K562 treated with DMSO at 1 percent for 24 hours (cell line): Measurements from ENCODE around the gene SELENOT. TPM values are rescaled to one million over a fixed set of nuclear protein-coding genes. Genes with fewer than 3 reads are reported as not detected.

Experiments
- total RNA-seq: library from RNA; unstranded; fragments of 300-600 nt; gene quantifications from 2 replicates; pipeline ENCODE4 v1.2.3, GENCODE V29; 2022; ENCODE audit warnings: low read depth; ENCODE audit not compliant: insufficient read depth

The SELENOT gene, protein sequence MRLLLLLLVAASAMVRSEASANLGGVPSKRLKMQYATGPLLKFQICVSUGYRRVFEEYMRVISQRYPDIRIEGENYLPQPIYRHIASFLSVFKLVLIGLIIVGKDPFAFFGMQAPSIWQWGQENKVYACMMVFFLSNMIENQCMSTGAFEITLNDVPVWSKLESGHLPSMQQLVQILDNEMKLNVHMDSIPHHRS
- 31.0 and 33.7 TPM in 2 replicates for total RNA-seq

DNA sequence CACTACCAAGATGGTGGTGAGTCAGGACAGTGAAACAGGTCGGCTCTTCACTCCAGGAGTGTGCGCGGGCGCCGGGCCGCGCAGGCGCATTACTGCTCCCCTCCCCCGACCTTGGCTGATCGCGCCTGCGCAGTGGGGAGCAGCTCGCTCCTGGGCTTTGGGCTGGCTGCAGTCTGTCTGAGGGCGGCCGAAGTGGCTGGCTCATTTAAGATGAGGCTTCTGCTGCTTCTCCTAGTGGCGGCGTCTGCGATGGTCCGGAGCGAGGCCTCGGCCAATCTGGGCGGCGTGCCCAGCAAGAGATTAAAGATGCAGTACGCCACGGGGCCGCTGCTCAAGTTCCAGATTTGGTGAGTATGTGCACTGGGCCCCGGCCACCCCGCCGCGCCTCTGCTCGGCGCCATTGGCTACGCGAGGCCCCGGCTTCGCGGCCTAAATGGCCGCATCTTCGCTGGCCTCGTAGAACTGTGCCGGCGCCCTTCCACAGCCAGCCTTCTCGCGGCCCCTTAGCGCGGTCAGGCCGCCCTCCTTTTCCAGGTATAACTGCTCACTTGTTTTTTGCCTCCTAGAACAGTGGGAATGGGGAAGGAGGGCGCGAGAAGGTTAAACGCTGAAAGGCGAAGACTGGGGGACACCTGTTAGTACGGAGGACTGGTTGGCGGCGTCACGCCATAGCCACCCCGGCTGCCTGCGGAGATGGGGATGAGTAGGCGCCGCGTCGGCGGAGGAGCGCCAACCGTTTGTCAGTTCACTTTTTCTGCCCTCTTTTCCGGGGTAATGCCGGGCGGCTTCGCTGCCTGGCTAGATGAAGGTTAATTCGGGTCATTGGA, at the start of gene SELENOT:
Gene SELENOT (plus strand): TSS at position 169 of the 827 bp plus-strand sequence. CDS start 42 bp downstream, at position 211.

Other genes starting within 250 kb of the SELENOT start
- 15.3 and 16.1 TPM in 2 replicates for gene TSC22D2, start 195.0 kb upstream of the SELENOT start, total RNA-seq
- gene SERP1, start 56.8 kb upstream of the SELENOT start, total RNA-seq, result 312 and 341 TPM in 2 replicates
- 52.1 and 59.5 TPM in 2 replicates for gene EIF2A, start 56.5 kb upstream of the SELENOT start, total RNA-seq
- gene ERICH6, start 100.6 kb downstream of the SELENOT start, total RNA-seq, result not detected in 2 replicates
- 42.4 and 49.4 TPM in 2 replicates for gene SIAH2, start 159.8 kb downstream of the SELENOT start, total RNA-seq